Panc1 (cell line): Measurements from ENCODE around the gene APEX1.

ENCODE experiments used
- CTCF ChIP-seq: fragments of 450-650 bp; IDR thresholded peaks from 2 replicates; pipeline ENCODE4 v1.5.1; 2017; ENCODE audit warnings: mild to moderate bottlenecking
- POLR2AphosphoS5 ChIP-seq: IDR thresholded peaks from 2 replicates; pipeline ENCODE4 v1.6.1; 2012; ENCODE audit warnings: mild to moderate bottlenecking, low read depth, low read length, moderate library complexity

GRCh38 chr14:20499881-20500280, 44.9 kb downstream of the APEX1 start:
- TF ChIP-seq CTCF (no peak), POLR2AphosphoS5 (no peak)
